K562 (cell line): ENCODE results near the gene CERS2. TPM values are rescaled to one million over a fixed set of nuclear protein-coding genes. Genes with fewer than 3 reads are reported as not detected.

ENCODE experiments used
- ARID1B ChIP-seq: fragments of 450-650 bp; IDR thresholded peaks from 2 replicates; pipeline ENCODE4 v1.6.1; 2016; ENCODE audit warnings: antibody characterized with exemption, mild to moderate bottlenecking, inconsistent platforms
- BHLHE40 ChIP-seq: IDR thresholded peaks from 2 replicates; pipeline ENCODE4 v1.6.1; 2011; ENCODE audit warnings: low read length, improper control_type of control experiment
- CBX1 ChIP-seq: sonication (generic); IDR thresholded peaks from 2 replicates; pipeline ENCODE4 v1.6.1; 2016; ENCODE audit warnings: antibody characterized with exemption, low read depth, mild to moderate bottlenecking
- ETV1 ChIP-seq: fragments of 450-650 bp; conservative IDR thresholded peaks from 2 replicates; pipeline ENCODE4 v1.6.1; 2016; ENCODE audit warnings: missing genetic modification characterization, control low read depth, low read depth, missing compliant biosample characterization
- HDAC1 ChIP-seq, 2 experiments: fragments of 450-650 bp; IDR thresholded peaks; 2 replicates each; pipeline ENCODE4 v1.6.1; 2016 to 2017; ENCODE audit warnings: inconsistent platforms in 1 of 2, mild to moderate bottlenecking in 1 of 2, moderate library complexity in 1 of 2
- KLF10 ChIP-seq: fragments of 250-450 bp; sonication (Bioruptor Pico); IDR thresholded peaks from 2 replicates; pipeline ENCODE4 v1.6.1; 2021; ENCODE audit warnings: matching md5 sums
- MECOM ChIP-seq: fragments of 250-450 bp; sonication (Bioruptor Pico); IDR thresholded peaks from 2 replicates; pipeline ENCODE4 v1.8.0; 2022; ENCODE audit warnings: inconsistent platforms
- PCBP2 ChIP-seq: fragments of 200-400 bp; formaldehyde crosslinking; IDR thresholded peaks from 2 replicates; pipeline ENCODE4 v1.6.1; 2018; ENCODE audit warnings: low read length, low read depth, mild to moderate bottlenecking, moderate library complexity; ENCODE audit not compliant: poor library complexity, severe bottlenecking
- PHTF2 ChIP-seq: fragments of 250-450 bp; sonication (Bioruptor Pico); IDR thresholded peaks from 2 replicates; pipeline ENCODE4 v1.5.0; 2021; ENCODE audit warnings: mild to moderate bottlenecking
- POLR2AphosphoS5 ChIP-seq: IDR thresholded peaks from 2 replicates; pipeline ENCODE4 v1.6.1; 2011; ENCODE audit warnings: mild to moderate bottlenecking, low read depth, low read length, moderate library complexity; ENCODE audit not compliant: control insufficient read depth, insufficient read depth
- RBM22 ChIP-seq: fragments of 200-400 bp; formaldehyde crosslinking; IDR thresholded peaks from 2 replicates; pipeline ENCODE4 v1.6.1; 2018; ENCODE audit warnings: low read length, low read depth; ENCODE audit not compliant: poor library complexity, severe bottlenecking
- U2AF1 ChIP-seq: fragments of 200-400 bp; formaldehyde crosslinking; optimal IDR thresholded peaks from 2 replicates; pipeline ENCODE3; 2017; ENCODE audit warnings: mild to moderate bottlenecking, low read depth, low read length, moderate library complexity
- ZBED1 ChIP-seq: IDR thresholded peaks from 2 replicates; pipeline ENCODE4 v1.6.1; 2014
- ZC3H8 ChIP-seq: fragments of 450-650 bp; IDR thresholded peaks from 2 replicates; pipeline ENCODE4 v1.6.1; 2017
- ZNF133 ChIP-seq: fragments of 250-450 bp; sonication (Bioruptor Pico); IDR thresholded peaks from 2 replicates; pipeline ENCODE4 v1.4.0; 2020; ENCODE audit warnings: mild to moderate bottlenecking
- ZNF253 ChIP-seq: fragments of 250-450 bp; sonication (Bioruptor Pico); conservative IDR thresholded peaks from 2 replicates; pipeline ENCODE4 v1.6.1; 2021; ENCODE audit warnings: mild to moderate bottlenecking
- ZNF77 ChIP-seq: fragments of 250-450 bp; sonication (Bioruptor Pico); IDR thresholded peaks from 2 replicates; pipeline ENCODE4 v1.5.0; 2020
- ZSCAN32 ChIP-seq: fragments of 450-650 bp; formaldehyde crosslinking; IDR thresholded peaks from 2 replicates; pipeline ENCODE4 v1.4.0; 2020; ENCODE audit warnings: mild to moderate bottlenecking, moderate library complexity
- polyA plus RNA-seq, 8 experiments: library from polyadenylated mRNA; depleted of rRNA in 4 of 8; stranded (reverse) in 5 of 8; unstranded in 3 of 8; fragments of >200 nt; fragmentation: Nextera tagmentation in 2 of 8; fragmentation: Illumina TruSeq in 1 of 8; extraction: Ambion mirVana in 2 of 8; extraction: Trizol in 1 of 8; gene quantifications; 2 replicates each; pipeline versions ENCODE4 v1.2.1 to v1.2.3, GENCODE V29; 2011 to 2014; ENCODE audit warnings: inconsistent platforms in 1 of 8, missing spikeins in 1 of 8
- total RNA-seq, 7 experiments: library from RNA; depleted of rRNA in 6 of 7; stranded (reverse); fragments of >200 nt in 6 of 7; fragmentation: Illumina TruSeq in 2 of 7; extraction: Trizol in 2 of 7; gene quantifications; 2 replicates each; pipeline versions ENCODE4 v1.2.1 to v1.2.3, GENCODE V29; 2011 to 2021; ENCODE audit warnings: low replicate concordance in 1 of 7
- TF ChIP-seq, protein P1 (sequence below), 2 experiments: IDR thresholded peaks; 2 replicates each; pipeline ENCODE4 v1.6.1; 2011; ENCODE audit warnings: borderline replicate concordance in 1 of 2, control low read depth in 1 of 2, low read depth in 1 of 2, low read length in 1 of 2, mild to moderate bottlenecking in 1 of 2, mixed read lengths in 1 of 2, moderate library complexity in 1 of 2; ENCODE audit not compliant: insufficient read depth in 1 of 2, insufficient read length in 1 of 2, poor library complexity in 1 of 2, severe bottlenecking in 1 of 2; ENCODE audit errors: extremely low read depth in 1 of 2
- TF ChIP-seq, protein P2 (sequence below): fragments of 250-450 bp; sonication (Bioruptor Pico); IDR thresholded peaks from 2 replicates; pipeline ENCODE4 v1.5.0; 2021; ENCODE audit warnings: mild to moderate bottlenecking, moderate library complexity
- TF ChIP-seq, protein P3 (sequence below): fragments of 200-800 bp; sonication (Bioruptor generic); IDR thresholded peaks from 2 replicates; pipeline ENCODE4 v1.6.1; 2017; ENCODE audit warnings: missing genetic modification characterization, missing compliant biosample characterization

Gene CERS2
- total and polyA plus RNA-seq, 9 of the 15 experiments (the other 6 are each of a cell fraction or from before 2014, with no cell fraction given), result 23.4 to 295 (median 132) TPM

DNA sequence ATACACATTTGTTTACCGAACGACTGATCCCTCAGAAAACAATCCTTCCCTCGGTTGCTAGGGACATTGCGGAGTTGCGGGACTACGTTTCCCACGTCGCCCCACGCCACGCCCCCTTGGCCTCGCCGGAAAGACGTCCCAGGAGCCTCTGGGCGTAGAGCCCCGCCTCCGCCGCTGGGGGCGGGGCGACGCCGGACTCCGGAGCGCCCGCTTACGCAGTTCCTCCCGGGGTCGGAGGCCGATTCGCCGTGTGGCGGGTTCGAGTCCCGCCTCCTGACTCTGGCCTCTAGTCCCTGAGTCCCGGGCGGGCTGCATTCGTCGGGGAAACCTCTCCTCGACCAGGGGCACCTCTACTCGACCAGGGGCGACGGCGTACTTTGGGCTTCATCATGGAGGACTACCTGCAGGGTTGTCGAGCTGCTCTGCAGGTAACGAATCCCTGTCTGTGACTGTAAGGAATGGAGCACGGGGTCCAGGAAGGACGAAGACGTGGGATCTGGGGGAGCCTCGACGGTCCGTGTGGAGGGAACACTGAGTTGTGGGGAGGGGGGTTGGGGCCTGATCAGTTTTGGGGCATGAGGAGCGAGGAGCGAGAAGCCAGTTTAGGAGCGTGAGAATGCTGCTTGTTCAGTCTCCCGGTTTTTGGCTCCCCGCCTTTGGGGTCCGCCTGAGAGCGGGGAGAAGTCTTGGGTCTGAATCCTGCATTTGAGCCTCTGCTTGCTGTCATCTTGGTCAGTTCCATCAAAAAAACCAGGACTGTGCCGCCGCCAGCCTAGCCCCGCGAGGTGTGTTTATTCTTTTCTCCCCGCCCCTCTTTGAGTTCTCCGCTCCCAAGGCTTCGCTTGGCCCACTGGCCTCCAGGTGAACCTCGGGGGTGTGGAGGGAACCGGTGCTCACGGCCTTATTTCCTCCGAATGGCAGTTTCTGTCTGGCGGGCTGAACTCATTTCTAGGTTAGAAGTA is 33.9 kb upstream of the CERS2 start, which contains the start of gene PRUNE1 (continued):
- TF ChIP-seq PHTF2 (CRISPR knock-in tag), result no peak
- TF ChIP-seq, protein P1, sequence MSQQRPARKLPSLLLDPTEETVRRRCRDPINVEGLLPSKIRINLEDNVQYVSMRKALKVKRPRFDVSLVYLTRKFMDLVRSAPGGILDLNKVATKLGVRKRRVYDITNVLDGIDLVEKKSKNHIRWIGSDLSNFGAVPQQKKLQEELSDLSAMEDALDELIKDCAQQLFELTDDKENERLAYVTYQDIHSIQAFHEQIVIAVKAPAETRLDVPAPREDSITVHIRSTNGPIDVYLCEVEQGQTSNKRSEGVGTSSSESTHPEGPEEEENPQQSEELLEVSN (IDR thresholded peaks at IDR 0.05; ENCODE audit: borderline replicate concordance in 1 of 2, extremely low read depth in 1 of 2, insufficient read depth in 1 of 2, insufficient read length in 1 of 2, low read depth in 1 of 2, low read length in 1 of 2, poor library complexity in 1 of 2, severe bottlenecking in 1 of 2), result peak in 1 of 2 experiments; percentile 34
- TF ChIP-seq POLR2AphosphoS5, result peak; percentile 51; the same call in 1 of the 2 replicates
- no peak for TF ChIP-seq ETV1 (tag)
- no peak for TF ChIP-seq ZNF133 (CRISPR knock-in tag)
- peak in 1 of 2 experiments; percentile 56; a peak in 1 of 4 replicates for TF ChIP-seq HDAC1 (IDR thresholded peaks at IDR 0.05)
- no peak for TF ChIP-seq PCBP2
- TF ChIP-seq, protein P2, sequence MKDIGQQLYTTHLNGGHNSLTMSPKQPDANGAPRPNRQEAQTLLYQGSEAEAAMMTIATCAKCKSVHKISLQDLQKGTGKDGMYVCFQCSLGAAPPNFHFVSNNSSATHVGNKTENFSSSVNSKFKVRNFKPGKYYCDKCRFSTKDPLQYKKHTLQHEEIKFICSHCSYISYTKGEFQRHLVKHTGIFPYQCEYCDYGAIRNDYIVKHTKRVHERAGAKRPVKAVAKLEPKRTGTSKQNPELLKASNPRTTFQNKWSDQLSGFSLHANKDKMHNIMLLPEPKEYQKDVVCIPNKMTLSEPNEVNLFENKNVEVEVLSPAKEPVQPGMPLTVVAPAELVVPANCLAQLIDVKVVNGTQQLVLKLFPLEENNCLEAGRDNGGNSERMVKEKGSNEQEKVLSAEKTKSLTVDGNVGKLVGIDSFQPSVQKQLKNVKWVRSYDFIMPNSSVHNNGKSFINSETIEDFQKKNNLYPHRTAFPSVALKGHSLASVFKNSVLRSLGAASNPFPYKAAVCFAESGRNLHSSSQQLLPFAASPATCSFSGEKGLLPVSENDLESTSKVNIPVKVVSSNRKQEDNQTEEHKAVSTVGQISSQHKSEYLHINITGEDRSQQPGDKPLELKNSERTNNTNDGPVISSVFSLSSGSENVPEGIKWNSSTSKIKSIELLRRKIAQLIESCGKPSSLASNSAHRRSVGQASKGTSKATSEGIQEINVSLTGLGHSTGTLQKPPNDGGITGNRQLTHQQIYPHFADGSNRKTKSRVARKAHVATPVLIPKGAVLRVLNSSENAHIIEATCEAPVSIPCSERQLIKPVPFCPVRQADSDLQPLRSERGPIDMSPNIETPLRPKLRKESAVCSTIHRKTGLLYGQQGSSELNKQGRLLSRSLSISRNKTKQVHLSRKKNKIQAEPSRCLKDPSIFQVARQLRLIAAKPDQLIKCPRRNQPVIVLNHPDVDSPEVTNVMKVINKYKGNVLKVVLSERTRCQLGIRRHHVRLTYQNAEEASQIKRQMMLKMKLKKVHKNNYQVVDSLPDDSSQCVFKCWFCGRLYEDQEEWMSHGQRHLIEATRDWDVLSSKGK (CRISPR knock-in tag), result no peak
- no peak for TF ChIP-seq RBM22
- no peak for TF ChIP-seq U2AF1
- no peak for TF ChIP-seq ZBED1
- TF ChIP-seq, protein P3, sequence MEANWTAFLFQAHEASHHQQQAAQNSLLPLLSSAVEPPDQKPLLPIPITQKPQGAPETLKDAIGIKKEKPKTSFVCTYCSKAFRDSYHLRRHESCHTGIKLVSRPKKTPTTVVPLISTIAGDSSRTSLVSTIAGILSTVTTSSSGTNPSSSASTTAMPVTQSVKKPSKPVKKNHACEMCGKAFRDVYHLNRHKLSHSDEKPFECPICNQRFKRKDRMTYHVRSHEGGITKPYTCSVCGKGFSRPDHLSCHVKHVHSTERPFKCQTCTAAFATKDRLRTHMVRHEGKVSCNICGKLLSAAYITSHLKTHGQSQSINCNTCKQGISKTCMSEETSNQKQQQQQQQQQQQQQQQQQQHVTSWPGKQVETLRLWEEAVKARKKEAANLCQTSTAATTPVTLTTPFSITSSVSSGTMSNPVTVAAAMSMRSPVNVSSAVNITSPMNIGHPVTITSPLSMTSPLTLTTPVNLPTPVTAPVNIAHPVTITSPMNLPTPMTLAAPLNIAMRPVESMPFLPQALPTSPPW, result peak; percentile 69
- TF ChIP-seq MECOM (CRISPR knock-in tag), result no peak
- TF ChIP-seq ZNF77 (CRISPR knock-in tag), result no peak
- no peak for TF ChIP-seq ZC3H8
- no peak for TF ChIP-seq ZSCAN32 (CRISPR knock-in tag)
- no peak for TF ChIP-seq ZNF253 (CRISPR knock-in tag)
- peak; percentile 77 for TF ChIP-seq CBX1
- no peak for TF ChIP-seq ARID1B
- no peak for TF ChIP-seq BHLHE40
- TF ChIP-seq KLF10 (CRISPR knock-in tag), result no peak
